Esophagus muscularis mucosa (tissue), 4 donors: ENCODE data around the gene PCSK6. TPM values are rescaled to one million over a fixed set of nuclear protein-coding genes. Genes with fewer than 3 reads are reported as not detected.
"Not testable (repeated sequence)": the region's sequence is repeated elsewhere in the genome, so short reads cannot be mapped to it uniquely, and the experiment has no call there.

Source experiments
- DNase-seq: peaks from one replicate; pipeline ENCODE4 v3.0.0-alpha.2; 2017; ENCODE audit errors: extremely low spot score
- H3K27ac ChIP-seq, 4 donors: fragments of 200-600 bp; sonication (generic); replicated peaks in 1 of 4; 1 replicate in 3 of 4; 2 replicates in 1 of 4; pipeline ENCODE4 v1.5.1; 2016 to 2019; ENCODE audit warnings: mild to moderate bottlenecking in 1 of 4
- H3K27me3 ChIP-seq, 4 donors: fragments of 200-600 bp; sonication (generic); one replicate each; pipeline versions ENCODE4 v1.5.1 to v1.6.0; 2016 to 2019
- H3K36me3 ChIP-seq, 4 donors: fragments of 200-600 bp; sonication (generic); one replicate each; pipeline ENCODE4 v1.5.1; 2016 to 2019
- H3K4me1 ChIP-seq, 4 donors: fragments of 200-600 bp; sonication (generic); one replicate each; pipeline ENCODE4 v1.5.1; 2016 to 2019
- H3K4me3 ChIP-seq, 4 donors: fragments of 200-600 bp; sonication (generic); 1 replicate in 2 of 4; 2 replicates in 2 of 4; pipeline ENCODE4 v1.5.1; 2016 to 2019; ENCODE audit warnings: mild to moderate bottlenecking in 4 of 4, moderate library complexity in 1 of 4
- H3K9me3 ChIP-seq, 4 donors: fragments of 200-600 bp; sonication (generic); 1 replicate in 3 of 4; 2 replicates in 1 of 4; pipeline ENCODE4 v1.5.1; 2016 to 2019
- EP300 ChIP-seq: sonication (generic); formaldehyde crosslinking; IDR thresholded peaks from one replicate; pipeline ENCODE4 v1.6.1; 2017; ENCODE audit warnings: antibody characterized with exemption
- POLR2A ChIP-seq: fragments of 450-650 bp; IDR thresholded peaks from one replicate; pipeline ENCODE4 v1.6.1; 2017; ENCODE audit warnings: antibody characterized with exemption, moderate library complexity, mild to moderate bottlenecking, low read depth
- POLR2AphosphoS5 ChIP-seq, 2 donors: sonication (generic); formaldehyde crosslinking; IDR thresholded peaks; one replicate each; pipeline ENCODE4 v1.6.1; 2017; ENCODE audit warnings: antibody characterized with exemption in 2 of 2
- WGBS: methylation state at CpG from one replicate; pipeline ENCODE4 v1.1.5; 2018; 5-methylcytosine and 5-hydroxymethylcytosine counted together
- intact Hi-C: fragments of 100-400 bp; cut with DNase I; formaldehyde crosslinking; loops from one replicate; pipeline ENCODE4 v1.15.1; 2023
- total RNA-seq, 4 donors: library from RNA; depleted of rRNA; stranded (reverse); fragments of >200 nt; gene quantifications; one replicate each; pipeline versions ENCODE4 v1.1.0 to v1.2.1, GENCODE V29; 2016
- TF ChIP-seq, protein P1 (sequence below), 3 experiments: fragments of 200-600 bp in 2 of 3; fragments of 450-650 bp in 1 of 3; sonication (generic) in 2 of 3; IDR thresholded peaks; one replicate each; pipeline ENCODE4 v1.5.1; 2017 to 2019; ENCODE audit warnings: antibody characterized with exemption in 3 of 3, mild to moderate bottlenecking in 2 of 3, moderate library complexity in 1 of 3

PCSK6 gene
- total RNA-seq, 4 donors from 2014 or later, result 13.6 to 24.1 (median 15.3) TPM

DNA sequence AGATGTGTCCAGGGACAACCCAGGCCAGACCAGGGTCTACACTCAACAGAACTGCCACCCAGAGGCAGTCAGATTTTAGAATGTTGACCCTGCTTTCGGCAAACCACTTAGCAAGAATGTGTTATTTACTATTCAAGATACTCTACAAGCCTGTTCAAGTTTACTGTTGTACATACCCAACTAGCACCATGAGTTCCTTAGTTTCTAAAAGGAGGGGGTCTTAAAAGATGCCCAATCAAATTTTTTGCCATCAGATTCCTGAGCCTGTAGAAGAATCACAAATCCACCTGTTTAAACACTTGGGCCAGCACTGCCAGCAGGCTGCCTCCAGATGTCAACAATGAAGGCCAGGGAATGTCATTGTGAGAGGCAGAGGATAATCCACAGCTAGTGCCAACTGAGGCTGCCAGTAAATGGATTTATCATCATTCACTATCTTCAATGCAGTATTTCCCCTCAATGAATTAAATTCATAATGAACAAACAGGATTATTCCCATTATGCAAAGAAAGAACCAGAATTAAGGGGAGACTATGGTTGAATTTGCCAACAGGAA lies 150.9 kb downstream of the PCSK6 start:
- no peak overlapping the region for H3K4me3 ChIP-seq
- no peaks in the 10 kb centered on the region for H3K4me1 ChIP-seq
- TF ChIP-seq POLR2A (no peak), POLR2AphosphoS5 (IDR thresholded peaks at IDR 0.05) (no peak), EP300 (no peak)
- H3K27ac ChIP-seq, result no peak overlapping the region
- H3K36me3 ChIP-seq, result no peaks in the 10 kb centered on the region
- H3K9me3 ChIP-seq, result peaks cover 0 to 6% (median 0%) of the 10 kb centered on the region in 4 donors
- 85% methylated on average over 1 of the region's 1 CpG for WGBS
- peaks cover 0 to 7% (median 0%) of the 10 kb centered on the region in 4 donors for H3K27me3 ChIP-seq
- intact Hi-C loops, result no loop called here
- no peak for DNase-seq

DNA sequence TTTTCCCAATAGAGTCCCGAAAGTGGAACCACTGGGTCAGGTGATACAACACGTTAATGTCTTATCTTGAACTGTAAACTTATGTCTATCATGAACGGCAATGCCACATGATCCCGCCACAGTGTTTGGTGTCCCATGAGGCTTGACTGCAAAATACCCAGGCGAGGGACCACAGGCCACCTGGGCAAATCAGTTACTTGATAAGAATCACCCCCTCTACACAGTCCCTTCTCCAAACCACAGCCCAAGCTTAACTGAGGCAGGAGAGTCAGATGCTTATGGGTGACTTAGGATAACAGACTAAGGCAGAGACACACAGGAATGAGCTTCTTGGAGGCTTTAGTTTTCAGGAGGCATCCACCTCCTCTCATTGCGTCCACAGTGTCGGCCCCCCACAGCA lies 151.5 kb downstream of the PCSK6 start:
- TF ChIP-seq EP300 (no peak), POLR2A (no peak), POLR2AphosphoS5 (IDR thresholded peaks at IDR 0.05) (no peak)
- TF ChIP-seq, protein P1, sequence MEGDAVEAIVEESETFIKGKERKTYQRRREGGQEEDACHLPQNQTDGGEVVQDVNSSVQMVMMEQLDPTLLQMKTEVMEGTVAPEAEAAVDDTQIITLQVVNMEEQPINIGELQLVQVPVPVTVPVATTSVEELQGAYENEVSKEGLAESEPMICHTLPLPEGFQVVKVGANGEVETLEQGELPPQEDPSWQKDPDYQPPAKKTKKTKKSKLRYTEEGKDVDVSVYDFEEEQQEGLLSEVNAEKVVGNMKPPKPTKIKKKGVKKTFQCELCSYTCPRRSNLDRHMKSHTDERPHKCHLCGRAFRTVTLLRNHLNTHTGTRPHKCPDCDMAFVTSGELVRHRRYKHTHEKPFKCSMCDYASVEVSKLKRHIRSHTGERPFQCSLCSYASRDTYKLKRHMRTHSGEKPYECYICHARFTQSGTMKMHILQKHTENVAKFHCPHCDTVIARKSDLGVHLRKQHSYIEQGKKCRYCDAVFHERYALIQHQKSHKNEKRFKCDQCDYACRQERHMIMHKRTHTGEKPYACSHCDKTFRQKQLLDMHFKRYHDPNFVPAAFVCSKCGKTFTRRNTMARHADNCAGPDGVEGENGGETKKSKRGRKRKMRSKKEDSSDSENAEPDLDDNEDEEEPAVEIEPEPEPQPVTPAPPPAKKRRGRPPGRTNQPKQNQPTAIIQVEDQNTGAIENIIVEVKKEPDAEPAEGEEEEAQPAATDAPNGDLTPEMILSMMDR (IDR thresholded peaks at IDR 0.05), result no peak
- Histone ChIP-seq H3K4me3 (no peak overlapping the region), H3K27ac (no peak overlapping the region), H3K4me1 (no peaks in the 10 kb centered on the region), H3K9me3 (peaks cover 0 to 6% (median 0%) of the 10 kb centered on the region in 4 donors), H3K27me3 (peaks cover 0 to 7% (median 0%) of the 10 kb centered on the region in 4 donors), H3K36me3 (no peaks in the 10 kb centered on the region)
- no peak for DNase-seq
- WGBS, result 64% methylated on average over 7 of the region's 7 CpGs
- intact Hi-C loops, result no loop called here

DNA sequence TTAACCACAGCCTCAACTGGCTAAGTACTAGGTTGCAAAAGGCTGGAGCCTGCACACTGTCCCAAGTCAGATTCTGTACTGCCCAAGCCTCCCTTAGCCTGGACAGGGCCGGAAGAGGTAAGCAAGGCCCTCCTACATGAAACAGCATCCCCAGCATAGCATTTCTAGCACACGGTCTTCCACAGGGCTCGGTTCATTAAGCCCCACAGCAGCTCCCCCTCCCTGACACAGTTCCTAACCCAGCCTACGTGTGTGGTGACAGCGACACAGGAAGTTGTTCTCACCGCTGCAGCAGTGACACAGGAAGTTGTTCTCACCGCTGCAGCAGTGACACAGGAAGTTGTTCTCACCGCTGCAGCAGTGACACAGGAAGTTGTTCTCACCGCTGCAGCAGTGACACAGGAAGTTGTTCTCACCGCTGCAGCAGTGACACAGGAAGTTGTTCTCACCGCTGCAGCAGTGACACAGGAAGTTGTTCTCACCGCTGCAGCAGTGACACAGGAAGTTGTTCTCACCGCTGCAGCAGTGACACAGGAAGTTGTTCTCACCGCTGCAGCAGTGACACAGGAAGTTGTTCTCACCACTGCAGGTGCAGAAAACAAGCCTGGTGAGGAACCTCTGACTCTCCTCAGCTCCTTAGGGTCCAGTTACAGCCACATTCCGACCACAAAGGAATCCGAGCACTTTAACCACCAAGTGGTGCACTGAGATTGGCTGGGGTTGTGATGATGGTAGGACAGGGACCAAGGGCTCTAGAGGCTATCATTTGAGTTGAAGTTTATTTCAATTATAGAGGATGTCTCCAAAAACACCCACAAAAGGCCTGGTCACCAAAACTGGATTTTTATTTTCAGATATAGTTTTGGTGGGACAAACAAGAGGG lies 155.4 kb downstream of the PCSK6 start:
- H3K4me1 ChIP-seq, H3K9me3 ChIP-seq, H3K36me3 ChIP-seq, H3K27ac ChIP-seq, intact Hi-C loops, DNase-seq, H3K4me3 ChIP-seq: not testable (repeated sequence)
- peaks cover 0 to 14% (median 0%) of the 10 kb centered on the region in 4 donors for H3K27me3 ChIP-seq
- WGBS, result 66% methylated on average over 7 of the region's 16 CpGs

DNA sequence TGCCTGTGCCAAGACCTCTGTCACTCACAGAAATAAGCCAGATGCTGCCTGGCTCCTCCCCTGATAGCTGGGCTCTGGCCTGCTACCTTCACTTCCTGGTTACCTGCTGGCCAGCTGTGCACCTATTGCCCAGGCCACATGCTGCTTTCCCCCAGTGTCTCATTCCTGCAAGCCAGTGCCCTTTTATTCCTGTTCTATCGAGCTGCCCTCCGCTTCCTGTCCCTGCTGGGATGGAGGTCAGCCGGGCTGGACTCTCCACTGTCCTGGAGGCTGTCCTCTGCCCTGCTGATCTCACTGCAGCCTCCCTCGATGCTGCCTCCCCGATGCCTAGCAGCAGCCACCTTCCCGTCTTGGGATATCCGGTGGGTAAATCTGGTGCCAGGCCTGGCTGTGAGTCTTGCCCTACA lies 157.4 kb downstream of the PCSK6 start:
- Histone ChIP-seq H3K9me3 (no peaks in the 10 kb centered on the region), H3K4me1 (no peaks in the 10 kb centered on the region), H3K27me3 (peaks cover 0 to 14% (median 0%) of the 10 kb centered on the region in 4 donors), H3K27ac (no peak overlapping the region), H3K36me3 (peaks cover 0 to 5% (median 0%) of the 10 kb centered on the region in 4 donors), H3K4me3 (no peak overlapping the region)
- DNase-seq, result no peak
- intact Hi-C loops, result no loop called here
- TF ChIP-seq EP300, result no peak
- no peak for TF ChIP-seq POLR2AphosphoS5 (IDR thresholded peaks at IDR 0.05)
- no peak for TF ChIP-seq POLR2A
- TF ChIP-seq, protein P1 (IDR thresholded peaks at IDR 0.05), result no peak
- WGBS, result 82% methylated on average over 7 of the region's 7 CpGs

DNA sequence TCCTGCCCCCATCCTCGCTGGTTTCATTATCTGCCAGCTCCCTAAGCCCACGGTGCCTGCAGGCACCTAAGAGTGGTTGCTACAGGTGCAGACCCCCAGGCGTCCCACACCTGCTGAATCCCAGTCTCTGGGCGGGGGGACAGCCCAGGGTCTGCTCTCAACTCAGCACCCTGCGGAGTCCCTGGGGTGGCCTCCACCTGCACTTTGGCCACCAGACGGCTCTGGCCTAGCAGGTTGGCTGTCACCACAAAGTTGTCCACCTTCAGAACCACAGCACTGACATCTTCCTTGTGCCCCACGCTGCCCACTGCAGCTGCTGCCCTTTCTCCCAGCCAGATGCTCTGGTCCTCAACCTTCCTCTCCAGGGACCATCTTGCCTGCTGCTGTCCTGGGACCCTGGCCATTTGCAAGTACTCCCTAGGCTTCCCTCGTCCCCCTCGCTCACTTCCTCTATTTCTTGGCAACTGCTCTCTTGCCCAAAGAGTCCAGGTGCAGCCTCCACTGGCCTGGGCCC lies 159.6 kb downstream of the PCSK6 start:
- no peak for DNase-seq
- TF ChIP-seq POLR2AphosphoS5 (IDR thresholded peaks at IDR 0.05), result no peak
- no peak for TF ChIP-seq POLR2A
- TF ChIP-seq, protein P1 (IDR thresholded peaks at IDR 0.05), result no peak
- no peak for TF ChIP-seq EP300
- no peaks in the 10 kb centered on the region for H3K9me3 ChIP-seq
- H3K4me3 ChIP-seq, result no peak overlapping the region
- peaks cover 0 to 13% (median 0%) of the 10 kb centered on the region in 4 donors for H3K36me3 ChIP-seq
- intact Hi-C loops, result no loop called here
- H3K4me1 ChIP-seq, result no peaks in the 10 kb centered on the region
- 90% methylated on average over 7 of the region's 9 CpGs for WGBS
- no peak overlapping the region for H3K27ac ChIP-seq
- H3K27me3 ChIP-seq, result peaks cover 0 to 16% (median 0%) of the 10 kb centered on the region in 4 donors
